Neural cell (in vitro differentiated cells): ENCODE measurements around the gene PLN. TPM values are rescaled to one million over a fixed set of nuclear protein-coding genes. Genes with fewer than 3 reads are reported as not detected.

ENCODE experiments used
- H2AFZ ChIP-seq: fragments of 200-600, 300-800 bp; sonication (generic), shearing (Covaris generic); 2 replicates; pipeline ENCODE4 v1.6.0; 2014; ENCODE audit warnings: low read depth, mild to moderate bottlenecking, antibody characterized with exemption, low read length, moderate library complexity
- H3F3A ChIP-seq: fragments of 200-600 bp; shearing (Covaris generic); 2 replicates; pipeline ENCODE4 v1.6.1; 2016; ENCODE audit warnings: mild to moderate bottlenecking, moderate library complexity, mixed read lengths, antibody characterized with exemption, low read length; ENCODE audit not compliant: insufficient read depth, poor library complexity, severe bottlenecking
- H3K27ac ChIP-seq: fragments of 200-600, 300-800 bp; sonication (generic), shearing (Covaris generic); 2 replicates; pipeline ENCODE4 v1.5.1; 2014; ENCODE audit warnings: mild to moderate bottlenecking, low read length, moderate library complexity
- H3K27me3 ChIP-seq: fragments of 300-800, 200-600 bp; sonication (generic), shearing (Covaris generic); 2 replicates; pipeline ENCODE4 v1.6.0; 2014; ENCODE audit warnings: mild to moderate bottlenecking, low read depth, low read length, moderate library complexity; ENCODE audit not compliant: insufficient read depth
- H3K36me3 ChIP-seq: fragments of 300-800, 200-600 bp; sonication (generic), shearing (Covaris generic); 2 replicates; pipeline ENCODE4 v1.5.1; 2014; ENCODE audit warnings: mild to moderate bottlenecking, antibody characterized with exemption, low read length, moderate library complexity; ENCODE audit not compliant: insufficient read depth
- H3K4me2 ChIP-seq: fragments of 300-800, 200-600 bp; sonication (generic), shearing (Covaris generic); 2 replicates; pipeline ENCODE4 v1.6.0; 2014; ENCODE audit warnings: mild to moderate bottlenecking, low read length
- H3K4me3 ChIP-seq: fragments of 300-800, 200-600 bp; sonication (generic), shearing (Covaris generic); 2 replicates; pipeline ENCODE4 v1.5.1; 2014; ENCODE audit warnings: mild to moderate bottlenecking, low read length, moderate library complexity
- H3K79me2 ChIP-seq: fragments of 200-600 bp; shearing (Covaris generic); replicated peaks from 2 replicates; pipeline ENCODE4 v1.6.0; 2014; ENCODE audit warnings: mild to moderate bottlenecking, low read length, moderate library complexity; ENCODE audit not compliant: insufficient read depth
- H3K9ac ChIP-seq: fragments of 300-800, 200-600 bp; sonication (generic), shearing (Covaris generic); 2 replicates; pipeline ENCODE4 v1.6.1; 2016; ENCODE audit warnings: mild to moderate bottlenecking, low read length, mixed read lengths
- H3K9me2 ChIP-seq: fragments of 200-600 bp; shearing (Covaris generic); 2 replicates; pipeline ENCODE4 v1.6.1; 2016; ENCODE audit warnings: mild to moderate bottlenecking, low read length, mixed read lengths; ENCODE audit not compliant: insufficient read depth
- H3K9me3 ChIP-seq: fragments of 200-600, 300-800 bp; sonication (generic), shearing (Covaris generic); 2 replicates; pipeline ENCODE4 v1.6.1; 2016; ENCODE audit warnings: mild to moderate bottlenecking, mixed run types, low read length, moderate library complexity, mixed read lengths
- H4K20me1 ChIP-seq: fragments of 200-600 bp; shearing (Covaris generic); 2 replicates; pipeline ENCODE4 v1.6.1; 2016; ENCODE audit warnings: mild to moderate bottlenecking, mixed run types; ENCODE audit not compliant: insufficient read depth
- EP300 ChIP-seq: fragments of 450-650 bp; conservative IDR thresholded peaks from 2 replicates; pipeline ENCODE4 v1.6.1; 2014; ENCODE audit warnings: antibody characterized with exemption, mild to moderate bottlenecking, moderate library complexity; ENCODE audit not compliant: poor library complexity, severe bottlenecking
- EZH2 ChIP-seq: fragments of 200-600, 300-800 bp; shearing (Covaris generic), sonication (generic); IDR thresholded peaks from 2 replicates; pipeline ENCODE4 v1.6.1; 2014; ENCODE audit warnings: antibody characterized with exemption, low read length, borderline replicate concordance, mild to moderate bottlenecking; ENCODE audit not compliant: insufficient read depth, poor library complexity, severe bottlenecking
- MXI1 ChIP-seq: fragments of 450-650 bp; conservative IDR thresholded peaks from 2 replicates; pipeline ENCODE4 v1.6.1; 2014; ENCODE audit warnings: antibody characterized with exemption, mild to moderate bottlenecking; ENCODE audit not compliant: poor library complexity, severe bottlenecking
- POLR2AphosphoS5 ChIP-seq: IDR thresholded peaks from 2 replicates; pipeline ENCODE4 v1.6.1; 2012
- RAD21 ChIP-seq: fragments of 450-650 bp; conservative IDR thresholded peaks from 2 replicates; pipeline ENCODE4 v1.6.1; 2014; ENCODE audit warnings: antibody characterized with exemption, mild to moderate bottlenecking, moderate library complexity
- SMC3 ChIP-seq: fragments of 450-650 bp; conservative IDR thresholded peaks from 2 replicates; pipeline ENCODE4 v1.6.1; 2014; ENCODE audit warnings: antibody characterized with exemption, mild to moderate bottlenecking, moderate library complexity; ENCODE audit not compliant: poor library complexity
- TAF1 ChIP-seq: IDR thresholded peaks from 2 replicates; pipeline ENCODE4 v1.6.1; 2012; ENCODE audit warnings: low read depth
- polyA plus RNA-seq: library from polyadenylated mRNA; depleted of rRNA; stranded (reverse); fragments of >200 nt; gene quantifications from 2 replicates; pipeline ENCODE4 v1.2.3, GENCODE V29; 2014
- TF ChIP-seq, protein P1 (sequence below): IDR thresholded peaks from 2 replicates; pipeline ENCODE4 v1.6.1; 2012; ENCODE audit warnings: borderline replicate concordance
- TF ChIP-seq, protein P2 (sequence below): fragments of 450-650 bp; IDR thresholded peaks from 2 replicates; pipeline ENCODE4 v1.5.1; 2014; ENCODE audit warnings: antibody characterized with exemption, mild to moderate bottlenecking, moderate library complexity; ENCODE audit not compliant: poor library complexity, severe bottlenecking

PLN gene
- polyA plus RNA-seq, 1 donor from 2014 or later = not detected

DNA sequence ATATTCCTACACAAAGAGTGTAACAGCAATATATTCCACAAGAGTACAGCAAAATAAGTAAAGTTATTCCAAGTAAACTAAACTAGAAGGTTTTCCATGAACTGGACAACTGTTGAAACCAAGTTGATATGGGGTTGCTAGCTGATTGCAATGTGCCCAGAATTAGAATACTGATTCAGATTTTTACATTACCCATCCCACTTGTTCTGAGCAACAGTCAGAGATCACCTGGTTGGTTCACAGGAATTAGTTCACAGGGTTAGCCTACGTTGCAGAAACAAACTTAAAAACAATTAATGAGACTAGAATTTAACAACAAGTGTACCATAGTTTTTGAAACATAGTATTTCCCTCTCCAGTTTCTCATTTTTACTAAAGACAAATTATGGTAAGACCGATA is 54.2 kb downstream of the PLN start:
- H3K27me3 ChIP-seq = no peaks in the 10 kb centered on the region
- H3K4me3 ChIP-seq = no peak overlapping the region
- no peak overlapping the region for H3K4me2 ChIP-seq
- no peaks in the 10 kb centered on the region for H3K9me2 ChIP-seq
- no peak overlapping the region for H3K9ac ChIP-seq
- no peak overlapping the region for H3K27ac ChIP-seq
- H3K36me3 ChIP-seq = no peaks in the 10 kb centered on the region
- no peaks in the 10 kb centered on the region for H3F3A ChIP-seq
- H2AFZ ChIP-seq = no peak overlapping the region
- H3K79me2 ChIP-seq = no peaks in the 10 kb centered on the region
- H4K20me1 ChIP-seq = no peaks in the 10 kb centered on the region
- no peaks in the 10 kb centered on the region for H3K9me3 ChIP-seq
- TF ChIP-seq EZH2 (no peak), SMC3 (no peak), MXI1 (no peak), TAF1 (no peak), POLR2AphosphoS5 (no peak), RAD21 (no peak), EP300 (no peak)
- TF ChIP-seq, protein P1, sequence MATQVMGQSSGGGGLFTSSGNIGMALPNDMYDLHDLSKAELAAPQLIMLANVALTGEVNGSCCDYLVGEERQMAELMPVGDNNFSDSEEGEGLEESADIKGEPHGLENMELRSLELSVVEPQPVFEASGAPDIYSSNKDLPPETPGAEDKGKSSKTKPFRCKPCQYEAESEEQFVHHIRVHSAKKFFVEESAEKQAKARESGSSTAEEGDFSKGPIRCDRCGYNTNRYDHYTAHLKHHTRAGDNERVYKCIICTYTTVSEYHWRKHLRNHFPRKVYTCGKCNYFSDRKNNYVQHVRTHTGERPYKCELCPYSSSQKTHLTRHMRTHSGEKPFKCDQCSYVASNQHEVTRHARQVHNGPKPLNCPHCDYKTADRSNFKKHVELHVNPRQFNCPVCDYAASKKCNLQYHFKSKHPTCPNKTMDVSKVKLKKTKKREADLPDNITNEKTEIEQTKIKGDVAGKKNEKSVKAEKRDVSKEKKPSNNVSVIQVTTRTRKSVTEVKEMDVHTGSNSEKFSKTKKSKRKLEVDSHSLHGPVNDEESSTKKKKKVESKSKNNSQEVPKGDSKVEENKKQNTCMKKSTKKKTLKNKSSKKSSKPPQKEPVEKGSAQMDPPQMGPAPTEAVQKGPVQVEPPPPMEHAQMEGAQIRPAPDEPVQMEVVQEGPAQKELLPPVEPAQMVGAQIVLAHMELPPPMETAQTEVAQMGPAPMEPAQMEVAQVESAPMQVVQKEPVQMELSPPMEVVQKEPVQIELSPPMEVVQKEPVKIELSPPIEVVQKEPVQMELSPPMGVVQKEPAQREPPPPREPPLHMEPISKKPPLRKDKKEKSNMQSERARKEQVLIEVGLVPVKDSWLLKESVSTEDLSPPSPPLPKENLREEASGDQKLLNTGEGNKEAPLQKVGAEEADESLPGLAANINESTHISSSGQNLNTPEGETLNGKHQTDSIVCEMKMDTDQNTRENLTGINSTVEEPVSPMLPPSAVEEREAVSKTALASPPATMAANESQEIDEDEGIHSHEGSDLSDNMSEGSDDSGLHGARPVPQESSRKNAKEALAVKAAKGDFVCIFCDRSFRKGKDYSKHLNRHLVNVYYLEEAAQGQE = no peak
- TF ChIP-seq, protein P2, sequence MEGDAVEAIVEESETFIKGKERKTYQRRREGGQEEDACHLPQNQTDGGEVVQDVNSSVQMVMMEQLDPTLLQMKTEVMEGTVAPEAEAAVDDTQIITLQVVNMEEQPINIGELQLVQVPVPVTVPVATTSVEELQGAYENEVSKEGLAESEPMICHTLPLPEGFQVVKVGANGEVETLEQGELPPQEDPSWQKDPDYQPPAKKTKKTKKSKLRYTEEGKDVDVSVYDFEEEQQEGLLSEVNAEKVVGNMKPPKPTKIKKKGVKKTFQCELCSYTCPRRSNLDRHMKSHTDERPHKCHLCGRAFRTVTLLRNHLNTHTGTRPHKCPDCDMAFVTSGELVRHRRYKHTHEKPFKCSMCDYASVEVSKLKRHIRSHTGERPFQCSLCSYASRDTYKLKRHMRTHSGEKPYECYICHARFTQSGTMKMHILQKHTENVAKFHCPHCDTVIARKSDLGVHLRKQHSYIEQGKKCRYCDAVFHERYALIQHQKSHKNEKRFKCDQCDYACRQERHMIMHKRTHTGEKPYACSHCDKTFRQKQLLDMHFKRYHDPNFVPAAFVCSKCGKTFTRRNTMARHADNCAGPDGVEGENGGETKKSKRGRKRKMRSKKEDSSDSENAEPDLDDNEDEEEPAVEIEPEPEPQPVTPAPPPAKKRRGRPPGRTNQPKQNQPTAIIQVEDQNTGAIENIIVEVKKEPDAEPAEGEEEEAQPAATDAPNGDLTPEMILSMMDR = no peak

DNA sequence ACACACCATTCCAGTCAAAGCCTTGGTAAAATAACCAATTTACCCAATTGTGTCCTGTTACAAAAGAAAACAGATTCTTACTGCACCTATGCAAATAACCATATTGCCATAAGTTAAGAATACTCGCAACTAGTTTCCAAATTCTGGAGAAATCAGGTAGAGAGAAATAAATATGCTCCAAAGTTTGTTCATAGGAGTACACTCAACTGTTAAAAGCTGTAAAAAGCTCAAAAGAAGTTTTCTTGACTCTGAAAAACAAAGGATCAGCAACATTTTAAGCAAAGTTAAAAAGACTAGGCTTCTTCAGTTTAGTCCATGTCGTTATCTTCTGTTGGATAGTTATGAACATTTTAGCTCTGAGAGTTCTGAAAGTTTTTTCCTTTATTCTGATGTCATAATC is 55.3 kb downstream of the PLN start:
- H3K27ac ChIP-seq = no peak overlapping the region
- no peak overlapping the region for H3K4me2 ChIP-seq
- H3K36me3 ChIP-seq = no peaks in the 10 kb centered on the region
- no peaks in the 10 kb centered on the region for H3F3A ChIP-seq
- H3K9ac ChIP-seq = no peak overlapping the region
- H3K79me2 ChIP-seq = no peaks in the 10 kb centered on the region
- no peak overlapping the region for H2AFZ ChIP-seq
- TF ChIP-seq SMC3 (no peak), TAF1 (no peak), EP300 (no peak), POLR2AphosphoS5 (no peak), MXI1 (no peak), EZH2 (no peak), RAD21 (no peak)
- TF ChIP-seq, protein P2 = no peak
- TF ChIP-seq, protein P1 = no peak
- no peaks in the 10 kb centered on the region for H3K9me2 ChIP-seq
- H3K4me3 ChIP-seq = no peak overlapping the region
- H3K27me3 ChIP-seq = no peaks in the 10 kb centered on the region
- no peaks in the 10 kb centered on the region for H3K9me3 ChIP-seq
- no peaks in the 10 kb centered on the region for H4K20me1 ChIP-seq
